Peyer's patch (tissue), 4 donors: ENCODE measurements around the gene LMX1B. TPM values are rescaled to one million over a fixed set of nuclear protein-coding genes. Genes with fewer than 3 reads are reported as not detected.

Experiments
- DNase-seq, 3 donors: peaks; one replicate each; pipeline ENCODE4 v3.0.0-alpha.2; 2017 to 2019
- H3K27ac ChIP-seq, 4 donors: fragments of 200-600 bp; sonication (generic); one replicate each; pipeline ENCODE4 v1.5.1; 2016 to 2019
- H3K27me3 ChIP-seq, 2 donors: fragments of 200-600 bp; sonication (generic); one replicate each; pipeline ENCODE4 v1.5.1; 2019
- H3K36me3 ChIP-seq, 3 donors: fragments of 200-600 bp; sonication (generic); one replicate each; pipeline ENCODE4 v1.5.1; 2016 to 2019
- H3K4me1 ChIP-seq, 4 donors: fragments of 200-600 bp; sonication (generic); one replicate each; pipeline ENCODE4 v1.5.1; 2016 to 2019
- H3K4me3 ChIP-seq, 4 donors: fragments of 200-600 bp; sonication (generic); 1 replicate in 3 of 4; 2 replicates in 1 of 4; pipeline ENCODE4 v1.5.1; 2016 to 2019; ENCODE audit warnings: mild to moderate bottlenecking in 1 of 4
- H3K9me3 ChIP-seq, 4 donors: fragments of 200-600 bp; sonication (generic); one replicate each; pipeline ENCODE4 v1.5.1; 2016 to 2019; ENCODE audit warnings: mild to moderate bottlenecking in 1 of 4
- CTCF ChIP-seq, 6 experiments: fragments of 450-650 bp in 4 of 6; fragments of 200-600 bp in 2 of 6; sonication (generic) in 1 of 6; IDR thresholded peaks; one replicate each; pipeline ENCODE4 v1.5.1; 2017 to 2019; ENCODE audit warnings: antibody characterized with exemption in 6 of 6, mild to moderate bottlenecking in 3 of 6, moderate library complexity in 1 of 6
- POLR2A ChIP-seq, 2 donors: fragments of 450-650 bp; IDR thresholded peaks; one replicate each; pipeline ENCODE4 v1.5.1; 2017; ENCODE audit warnings: antibody characterized with exemption in 2 of 2, mild to moderate bottlenecking in 2 of 2, moderate library complexity in 2 of 2
- total RNA-seq, 4 donors: library from RNA; depleted of rRNA; stranded (reverse); fragments of >200 nt; gene quantifications; one replicate each; pipeline ENCODE4 v1.1.0, GENCODE V29; 2016

LMX1B gene
- total RNA-seq, 4 donors from 2014 or later: not detected

GRCh38 chr9:126694206-126695081 is 80.7 kb downstream of the LMX1B start:
- no peak for TF ChIP-seq CTCF (IDR thresholded peaks at IDR 0.05)
- TF ChIP-seq POLR2A (IDR thresholded peaks at IDR 0.05): no peak
- Histone ChIP-seq H3K27ac (no peak overlapping the region), H3K4me1 (no peaks in the 10 kb centered on the region), H3K27me3 (no peaks in the 10 kb centered on the region), H3K9me3 (no peaks in the 10 kb centered on the region), H3K36me3 (no peaks in the 10 kb centered on the region), H3K4me3 (no peak overlapping the region)
- DNase-seq: peak in 1 of 3 donors; percentile 38

GRCh38 chr9:126695186-126695585 is 81.5 kb downstream of the LMX1B start:
- no peaks in the 10 kb centered on the region for H3K4me1 ChIP-seq
- no peak overlapping the region for H3K27ac ChIP-seq
- no peaks in the 10 kb centered on the region for H3K9me3 ChIP-seq
- no peak overlapping the region for H3K4me3 ChIP-seq
- no peaks in the 10 kb centered on the region for H3K27me3 ChIP-seq
- H3K36me3 ChIP-seq: no peaks in the 10 kb centered on the region
- TF ChIP-seq POLR2A (IDR thresholded peaks at IDR 0.05) (no peak), CTCF (IDR thresholded peaks at IDR 0.05) (no peak)
- peak in 1 of 3 donors; percentile 34 for DNase-seq

- TF ChIP-seq CTCF (IDR thresholded peaks at IDR 0.05) (no peak), POLR2A (IDR thresholded peaks at IDR 0.05) (no peak)
- Histone ChIP-seq H3K27me3 (no peaks in the 10 kb centered on the region), H3K36me3 (no peaks in the 10 kb centered on the region), H3K4me3 (no peak overlapping the region), H3K9me3 (no peaks in the 10 kb centered on the region), H3K4me1 (no peaks in the 10 kb centered on the region), H3K27ac (no peak overlapping the region)
- DNase-seq: peak in 1 of 3 donors; percentile 42
Measured at GRCh38 chr9:126695701-126696400, 82.1 kb downstream of the LMX1B start.

GRCh38 chr9:126696401-126697145 is 82.8 kb downstream of the LMX1B start:
- Histone ChIP-seq H3K9me3 (no peaks in the 10 kb centered on the region), H3K36me3 (no peaks in the 10 kb centered on the region), H3K4me3 (no peak overlapping the region), H3K27ac (no peak overlapping the region), H3K27me3 (no peaks in the 10 kb centered on the region), H3K4me1 (no peaks in the 10 kb centered on the region)
- DNase-seq: peak in 1 of 3 donors; percentile 24
- TF ChIP-seq POLR2A (IDR thresholded peaks at IDR 0.05): no peak
- no peak for TF ChIP-seq CTCF (IDR thresholded peaks at IDR 0.05)

GRCh38 chr9:126697330-126697729 is 83.6 kb downstream of the LMX1B start:
- Histone ChIP-seq H3K4me1 (no peaks in the 10 kb centered on the region), H3K9me3 (no peaks in the 10 kb centered on the region), H3K4me3 (no peak overlapping the region), H3K27me3 (no peaks in the 10 kb centered on the region), H3K27ac (no peak overlapping the region), H3K36me3 (no peaks in the 10 kb centered on the region)
- peak in 1 of 3 donors; percentile 36 for DNase-seq
- TF ChIP-seq POLR2A (IDR thresholded peaks at IDR 0.05) (no peak), CTCF (IDR thresholded peaks at IDR 0.05) (no peak)
